Measurements from ENCODE around the gene STX8.

STX8 gene

GRCh38 chr17:9230346-9230745, 345.3 kb downstream of the STX8 start:
- TF ChIP-seq CTCF (IDR thresholded peaks at IDR 0.05): no peak
- no peak for TF ChIP-seq ZFX (IDR thresholded peaks at IDR 0.05; ENCODE audit: borderline replicate concordance)
- no peak overlapping the region for H3K27ac ChIP-seq

GRCh38 chr17:9229826-9230201, 345.8 kb downstream of the STX8 start:
- no peak overlapping the region for H3K27ac ChIP-seq
- TF ChIP-seq CTCF (IDR thresholded peaks at IDR 0.05) (no peak), ZFX (IDR thresholded peaks at IDR 0.05; ENCODE audit: borderline replicate concordance) (no peak)

GRCh38 chr17:9229160-9229825, 346.3 kb downstream of the STX8 start:
- TF ChIP-seq ZFX (IDR thresholded peaks at IDR 0.05; ENCODE audit: borderline replicate concordance) (no peak), CTCF (IDR thresholded peaks at IDR 0.05) (no peak)
- H3K27ac ChIP-seq: no peak overlapping the region

GRCh38 chr17:9228408-9229159, 347.0 kb downstream of the STX8 start:
- TF ChIP-seq ZFX (IDR thresholded peaks at IDR 0.05; ENCODE audit: borderline replicate concordance) (no peak), CTCF (IDR thresholded peaks at IDR 0.05) (no peak)
- H3K27ac ChIP-seq: no peak overlapping the region

- TF ChIP-seq CTCF (IDR thresholded peaks at IDR 0.05) (no peak), ZFX (IDR thresholded peaks at IDR 0.05; ENCODE audit: borderline replicate concordance) (no peak)
- H3K27ac ChIP-seq: no peak overlapping the region
Observed at GRCh38 chr17:9227819-9228407, 347.7 kb downstream of the STX8 start.

GRCh38 chr17:9226794-9227135, 348.9 kb downstream of the STX8 start:
- no peak for TF ChIP-seq CTCF (IDR thresholded peaks at IDR 0.05)
- no peak for TF ChIP-seq ZFX (IDR thresholded peaks at IDR 0.05; ENCODE audit: borderline replicate concordance)
- H3K27ac ChIP-seq: no peak overlapping the region

Data from 22Rv1 (cell line).